ENCODE data around the gene ITPRIP. TPM values are rescaled to one million over a fixed set of nuclear protein-coding genes. Genes with fewer than 3 reads are reported as not detected.

Gene ITPRIP
- total RNA-seq, 1 donor from 2014 or later = 7.0 TPM

- TF ChIP-seq CTCF (IDR thresholded peaks at IDR 0.05; ENCODE audit: unreplicated experiment) = no peak
- peaks cover 3% of the 10 kb centered on the region for H3K27me3 Mint-ChIP-seq
- peaks cover 1% of the 10 kb centered on the region for H3K36me3 Mint-ChIP-seq (ENCODE audit: insufficient read depth)
- H3K9me3 Mint-ChIP-seq (ENCODE audit: low read depth) = no peaks in the 10 kb centered on the region
- H3K4me3 Mint-ChIP-seq (ENCODE audit: low read depth) = no peak overlapping the region
- peaks cover 2% of the 10 kb centered on the region for H3K4me1 Mint-ChIP-seq (ENCODE audit: low read depth)
- H3K27ac Mint-ChIP-seq = no peak overlapping the region
- no peak for DNase-seq (ENCODE audit: low spot score, unreplicated experiment)
Measured at GRCh38 chr10:104284846-104285245, 53.4 kb downstream of the ITPRIP start.

GRCh38 chr10:104281694-104282093 is 56.6 kb downstream of the ITPRIP start:
- Mint-ChIP-seq H3K4me3 (ENCODE audit: low read depth) (no peak overlapping the region), H3K36me3 (ENCODE audit: insufficient read depth) (peaks cover 1% of the 10 kb centered on the region), H3K27me3 (no peaks in the 10 kb centered on the region), H3K9me3 (ENCODE audit: low read depth) (no peaks in the 10 kb centered on the region), H3K4me1 (ENCODE audit: low read depth) (peaks cover 2% of the 10 kb centered on the region), H3K27ac (no peak overlapping the region)
- DNase-seq (ENCODE audit: low spot score, unreplicated experiment) = no peak
- no peak for TF ChIP-seq CTCF (IDR thresholded peaks at IDR 0.05; ENCODE audit: unreplicated experiment)

GRCh38 chr10:104279550-104280259 is 58.6 kb downstream of the ITPRIP start:
- no peak for DNase-seq (ENCODE audit: low spot score, unreplicated experiment)
- Mint-ChIP-seq H3K4me1 (ENCODE audit: low read depth) (peaks cover 4% of the 10 kb centered on the region), H3K9me3 (ENCODE audit: low read depth) (no peaks in the 10 kb centered on the region), H3K27me3 (peaks cover 9% of the 10 kb centered on the region), H3K4me3 (ENCODE audit: low read depth) (no peak overlapping the region), H3K27ac (no peak overlapping the region), H3K36me3 (ENCODE audit: insufficient read depth) (peaks cover 1% of the 10 kb centered on the region)
- no peak for TF ChIP-seq CTCF (IDR thresholded peaks at IDR 0.05; ENCODE audit: unreplicated experiment)

GRCh38 chr10:104277785-104278184 is 60.5 kb downstream of the ITPRIP start:
- no peak for TF ChIP-seq CTCF (IDR thresholded peaks at IDR 0.05; ENCODE audit: unreplicated experiment)
- no peak for DNase-seq (ENCODE audit: low spot score, unreplicated experiment)
- peaks cover 9% of the 10 kb centered on the region for H3K27me3 Mint-ChIP-seq
- peaks cover 1% of the 10 kb centered on the region for H3K36me3 Mint-ChIP-seq (ENCODE audit: insufficient read depth)
- H3K4me1 Mint-ChIP-seq (ENCODE audit: low read depth) = peaks cover 7% of the 10 kb centered on the region
- no peak overlapping the region for H3K4me3 Mint-ChIP-seq (ENCODE audit: low read depth)
- H3K27ac Mint-ChIP-seq = no peak overlapping the region
- H3K9me3 Mint-ChIP-seq (ENCODE audit: low read depth) = no peaks in the 10 kb centered on the region

- peaks cover 1% of the 10 kb centered on the region for H3K36me3 Mint-ChIP-seq (ENCODE audit: insufficient read depth)
- H3K9me3 Mint-ChIP-seq (ENCODE audit: low read depth) = no peaks in the 10 kb centered on the region
- H3K4me3 Mint-ChIP-seq (ENCODE audit: low read depth) = no peak overlapping the region
- TF ChIP-seq CTCF (IDR thresholded peaks at IDR 0.05; ENCODE audit: unreplicated experiment) = no peak
- peaks cover 5% of the 10 kb centered on the region for H3K4me1 Mint-ChIP-seq (ENCODE audit: low read depth)
- H3K27ac Mint-ChIP-seq = no peak overlapping the region
- peaks cover 9% of the 10 kb centered on the region for H3K27me3 Mint-ChIP-seq
- no peak for DNase-seq (ENCODE audit: low spot score, unreplicated experiment)
Measured at GRCh38 chr10:104276192-104276591, 62.1 kb downstream of the ITPRIP start.

Measured in progenitor cell of endocrine pancreas (in vitro differentiated cells).